ENCODE results near the gene ACER1.

- no peak for TF ChIP-seq FOXA2 (IDR thresholded peaks at IDR 0.05)
- TF ChIP-seq, protein P1, sequence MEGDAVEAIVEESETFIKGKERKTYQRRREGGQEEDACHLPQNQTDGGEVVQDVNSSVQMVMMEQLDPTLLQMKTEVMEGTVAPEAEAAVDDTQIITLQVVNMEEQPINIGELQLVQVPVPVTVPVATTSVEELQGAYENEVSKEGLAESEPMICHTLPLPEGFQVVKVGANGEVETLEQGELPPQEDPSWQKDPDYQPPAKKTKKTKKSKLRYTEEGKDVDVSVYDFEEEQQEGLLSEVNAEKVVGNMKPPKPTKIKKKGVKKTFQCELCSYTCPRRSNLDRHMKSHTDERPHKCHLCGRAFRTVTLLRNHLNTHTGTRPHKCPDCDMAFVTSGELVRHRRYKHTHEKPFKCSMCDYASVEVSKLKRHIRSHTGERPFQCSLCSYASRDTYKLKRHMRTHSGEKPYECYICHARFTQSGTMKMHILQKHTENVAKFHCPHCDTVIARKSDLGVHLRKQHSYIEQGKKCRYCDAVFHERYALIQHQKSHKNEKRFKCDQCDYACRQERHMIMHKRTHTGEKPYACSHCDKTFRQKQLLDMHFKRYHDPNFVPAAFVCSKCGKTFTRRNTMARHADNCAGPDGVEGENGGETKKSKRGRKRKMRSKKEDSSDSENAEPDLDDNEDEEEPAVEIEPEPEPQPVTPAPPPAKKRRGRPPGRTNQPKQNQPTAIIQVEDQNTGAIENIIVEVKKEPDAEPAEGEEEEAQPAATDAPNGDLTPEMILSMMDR (IDR thresholded peaks at IDR 0.05; ENCODE audit: low read depth, low read length, missing input control): no peak
- TF ChIP-seq SP1 (IDR thresholded peaks at IDR 0.05): no peak
- TF ChIP-seq GABPA (IDR thresholded peaks at IDR 0.05 in 1 of 2, conservative IDR thresholded peaks at IDR 0.05 in 1 of 2): no peak
Measured at GRCh38 chr19:6350688-6351087, 17.3 kb upstream of the ACER1 start.

Measured in liver (tissue), 3 donors.